AG09319 (cell line): ENCODE measurements around the gene SLC25A30.
A peak's percentile ranks its signal among the peaks of the same experiment; 100 is the strongest.

ENCODE experiments used
- DNase-seq: peaks from one replicate; pipeline ENCODE4 v3.0.0-alpha.2; 2010; ENCODE audit warnings: low read depth; ENCODE audit errors: extremely low read depth
- CTCF ChIP-seq: IDR thresholded peaks from 2 replicates; pipeline ENCODE4 v1.5.1; 2011; ENCODE audit warnings: low read depth, mild to moderate bottlenecking, inconsistent platforms, low read length, moderate library complexity

The SLC25A30 gene

DNA sequence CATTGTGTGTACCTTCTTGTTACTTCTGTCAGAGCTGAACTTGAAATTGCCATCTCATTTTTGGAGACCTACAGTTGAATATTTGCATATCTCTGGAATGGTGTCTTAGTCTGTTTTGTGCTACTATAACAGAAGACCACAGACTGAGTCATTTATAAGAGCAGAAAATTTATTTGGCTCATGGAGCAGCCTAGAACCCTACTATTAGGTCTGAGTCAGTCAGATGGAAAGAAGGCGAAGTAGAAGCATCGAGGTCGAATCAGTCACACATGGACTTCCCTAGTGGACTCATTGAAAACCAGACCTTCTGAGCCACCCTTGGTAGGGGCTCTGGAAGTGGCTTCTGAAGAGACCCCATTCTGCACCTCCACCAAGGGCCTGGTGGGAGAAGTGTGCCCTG is 43.3 kb downstream of the SLC25A30 start:
- no peak for DNase-seq
- no peak for TF ChIP-seq CTCF

DNA sequence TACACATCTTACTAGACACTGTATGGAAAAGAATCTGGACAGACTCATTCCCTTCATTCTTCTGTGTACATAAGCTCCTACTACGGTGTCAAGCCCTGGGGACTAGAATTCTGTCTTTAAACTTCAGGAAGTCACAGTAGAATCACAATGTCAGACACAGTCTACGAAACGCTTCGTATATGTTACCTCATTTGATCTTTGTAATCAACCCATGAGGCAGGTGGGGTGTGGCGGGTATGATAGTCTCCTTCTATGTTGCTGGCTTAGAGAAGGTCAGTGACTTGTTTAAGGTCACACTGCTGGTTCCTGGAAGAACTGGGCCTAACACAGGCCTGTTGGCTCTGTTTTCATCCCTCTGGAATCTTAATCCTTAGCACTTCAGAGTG is 45.0 kb downstream of the SLC25A30 start:
- DNase-seq: no peak
- no peak for TF ChIP-seq CTCF

- TF ChIP-seq CTCF: no peak
- DNase-seq: peak; percentile 19
Measured at GRCh38 chr13:45372189-45373161, 45.7 kb downstream of the SLC25A30 start.

DNA sequence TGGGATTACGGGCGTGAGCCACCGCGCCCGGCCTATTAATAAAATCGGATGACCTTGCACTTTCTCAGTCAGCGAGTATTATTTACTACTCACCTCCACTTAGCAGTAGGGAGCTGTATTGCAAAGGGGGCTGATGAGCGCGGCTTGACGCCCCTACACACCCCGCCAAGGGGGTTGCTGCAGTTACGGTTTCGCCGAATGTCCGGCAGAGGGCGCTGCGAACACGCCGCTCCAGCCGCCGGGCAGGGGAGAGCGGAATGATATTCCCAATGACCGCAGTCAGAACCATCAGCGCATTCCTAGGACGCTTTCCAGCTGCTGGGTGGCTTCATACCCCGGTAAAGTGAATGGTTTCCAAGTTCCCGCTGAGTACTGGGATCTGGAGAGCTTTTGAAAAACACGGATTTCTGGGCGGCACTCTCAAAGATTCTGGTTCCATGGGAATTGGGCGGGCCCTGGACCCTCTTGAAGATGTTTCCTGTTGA is 47.2 kb downstream of the SLC25A30 start:
- DNase-seq: peak; percentile 49
- TF ChIP-seq CTCF: peak; percentile 85

- no peak for TF ChIP-seq CTCF
Measured at GRCh38 chr13:45369116-45369515, 49.1 kb downstream of the SLC25A30 start.

DNA sequence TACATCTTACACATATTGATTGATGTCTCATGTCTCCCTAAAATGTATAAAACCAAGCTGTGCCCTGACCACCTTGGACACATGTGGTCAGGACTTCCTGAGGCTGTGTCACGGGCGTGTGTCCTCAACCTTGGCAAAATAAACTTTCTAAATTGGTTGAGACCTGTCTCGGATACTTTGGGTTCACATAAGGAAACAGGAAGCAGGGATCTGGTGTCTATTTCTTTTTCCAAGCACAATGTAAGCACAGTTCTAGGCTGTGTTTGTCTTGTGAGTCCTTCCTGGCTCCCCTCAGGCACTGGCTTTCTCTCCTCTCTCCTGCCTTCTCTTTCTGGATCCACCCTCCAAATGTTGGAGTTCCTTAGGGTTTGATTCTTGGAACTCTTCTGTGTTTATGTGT is 49.6 kb downstream of the SLC25A30 start:
- no peak for DNase-seq
- TF ChIP-seq CTCF: no peak

More at GRCh38 chr13:45369116-45369515, 49.1 kb downstream of the SLC25A30 start:
- no peak for DNase-seq

GRCh38 chr13:45368005-45368404 is 50.2 kb downstream of the SLC25A30 start:
- DNase-seq: no peak
- TF ChIP-seq CTCF: no peak
